Hematopoietic multipotent progenitor cell treated with erythropoietin and hydrocortisone succinate and interleukin-3 and kit ligand, for 6 days (in vitro differentiated cells): ENCODE results near the gene COL7A1.

ENCODE experiments used
- DNase-seq: peaks from one replicate; pipeline ENCODE4 v3.0.0-alpha.2; 2015

The COL7A1 gene

DNA sequence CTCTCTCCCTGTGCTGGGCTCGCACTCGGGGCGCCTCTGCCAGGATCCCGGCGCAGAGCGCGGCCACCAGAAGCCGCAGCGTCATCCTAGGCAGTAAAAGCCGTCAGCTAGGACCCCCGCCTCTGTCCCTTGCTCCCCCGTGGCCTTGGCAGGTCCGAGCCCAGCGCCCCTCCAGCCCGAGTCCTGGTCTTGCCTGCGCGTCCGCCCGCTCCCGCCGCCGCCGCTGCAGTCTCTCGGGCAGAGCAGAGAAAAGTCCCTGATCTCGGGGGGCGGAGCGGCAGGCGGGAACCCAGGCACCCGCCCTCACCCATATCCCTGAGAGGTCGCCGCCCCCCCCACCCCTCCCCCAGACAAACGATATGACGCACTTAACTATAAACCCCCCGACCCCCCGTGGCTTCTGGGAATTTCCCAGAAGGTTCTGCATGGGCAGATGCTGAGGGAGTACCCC lies at the start of gene COL7A1:
TSS of gene COL7A1 (minus strand) at position 255 of the 451 bp plus-strand sequence. CDS start at position 85, 170 bp downstream.
- DNase-seq: no peak

DNA sequence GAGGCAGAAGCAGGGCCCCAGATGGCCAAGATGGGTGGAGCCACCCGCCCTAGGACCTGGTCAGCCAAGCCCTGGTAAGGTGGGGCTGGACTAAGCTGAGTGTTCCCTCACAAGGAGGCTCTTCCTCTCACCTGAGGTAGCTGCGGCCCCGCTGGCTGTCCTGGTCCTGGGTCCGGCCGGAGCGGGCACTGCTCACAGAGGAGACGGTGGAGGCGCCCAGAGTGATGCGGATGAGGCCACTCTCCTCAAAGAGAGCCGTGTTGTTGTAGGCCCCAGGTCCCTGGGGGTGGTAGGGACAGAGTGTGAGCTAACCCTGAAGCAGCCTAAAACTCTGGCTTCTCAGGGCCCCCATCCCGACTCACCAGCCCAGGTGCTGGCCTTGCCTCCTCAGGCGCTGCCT lies 47.5 kb upstream of the COL7A1 start:
- no peak for DNase-seq

DNA sequence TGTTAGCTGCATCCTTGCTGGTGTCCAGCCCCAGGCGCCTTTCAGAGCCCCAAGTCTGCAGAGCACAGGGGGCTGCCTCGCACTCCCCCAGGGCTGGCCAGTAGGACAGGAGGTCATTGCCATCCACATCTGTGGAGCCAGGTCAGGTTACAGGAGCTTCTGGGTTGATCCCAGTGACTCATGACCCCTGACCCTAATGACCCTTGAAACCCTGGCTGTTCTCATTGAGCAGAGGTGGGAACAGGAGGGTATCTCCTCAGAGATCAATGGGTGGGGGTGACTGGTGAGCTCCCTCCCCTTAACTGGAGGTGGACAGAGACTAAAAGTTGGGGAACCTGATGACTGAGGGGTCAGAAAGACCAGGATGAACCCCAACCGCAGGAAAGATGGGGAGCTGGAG lies 46.3 kb upstream of the COL7A1 start:
- DNase-seq: no peak

DNA sequence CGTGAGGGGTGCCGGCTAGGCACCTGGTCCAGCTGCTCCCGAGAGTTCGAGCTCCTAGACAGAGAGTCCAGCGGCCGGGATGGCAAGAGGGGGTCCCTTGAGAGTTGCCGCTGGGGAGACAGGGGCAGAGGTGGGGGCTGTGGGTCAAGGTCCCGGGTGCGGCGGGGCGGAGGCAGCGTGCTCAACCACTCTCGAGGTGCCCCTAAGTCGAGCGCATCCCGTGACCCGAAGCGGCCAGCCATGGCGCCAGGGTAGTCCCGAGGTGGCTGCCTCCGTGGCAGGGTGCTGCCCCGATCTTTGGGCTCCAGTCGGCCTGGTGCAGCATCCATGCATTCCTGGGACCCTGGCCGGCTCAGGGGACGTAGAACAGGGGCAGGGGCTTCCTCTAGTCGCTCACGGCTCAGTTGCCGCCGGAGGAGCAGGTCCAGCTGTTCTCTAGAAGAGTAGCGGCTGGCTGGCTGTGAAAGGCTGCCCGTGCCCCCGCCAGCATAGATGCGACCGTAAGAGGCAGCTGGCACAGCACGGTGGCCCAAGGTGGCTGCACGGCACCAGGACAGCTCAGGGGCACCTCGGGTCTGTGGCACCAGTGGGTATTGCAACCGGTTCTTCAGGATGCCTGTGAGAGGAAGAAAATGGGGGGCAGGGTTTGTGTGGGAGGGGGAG lies 44.9 kb upstream of the COL7A1 start:
- no peak for DNase-seq

DNA sequence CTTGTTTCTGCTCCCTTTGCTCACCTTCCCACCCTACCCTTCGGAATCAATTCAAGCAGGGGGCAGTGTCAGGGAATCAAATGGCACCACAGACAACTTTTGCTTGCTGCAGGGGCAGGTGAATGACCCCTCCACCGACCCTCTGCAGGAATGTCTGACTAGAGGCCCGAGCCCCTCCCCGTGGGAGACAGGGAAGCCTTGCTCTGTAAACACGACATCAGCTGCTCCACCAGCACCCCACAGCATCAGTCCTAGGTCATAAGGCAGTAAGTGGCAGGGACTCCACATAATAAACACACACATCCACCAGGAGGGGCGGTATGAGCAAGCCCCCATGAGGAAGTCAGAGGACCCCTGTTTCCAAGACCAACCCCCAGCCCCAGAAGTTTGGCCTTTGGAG lies 42.2 kb upstream of the COL7A1 start:
- DNase-seq: no peak

DNA sequence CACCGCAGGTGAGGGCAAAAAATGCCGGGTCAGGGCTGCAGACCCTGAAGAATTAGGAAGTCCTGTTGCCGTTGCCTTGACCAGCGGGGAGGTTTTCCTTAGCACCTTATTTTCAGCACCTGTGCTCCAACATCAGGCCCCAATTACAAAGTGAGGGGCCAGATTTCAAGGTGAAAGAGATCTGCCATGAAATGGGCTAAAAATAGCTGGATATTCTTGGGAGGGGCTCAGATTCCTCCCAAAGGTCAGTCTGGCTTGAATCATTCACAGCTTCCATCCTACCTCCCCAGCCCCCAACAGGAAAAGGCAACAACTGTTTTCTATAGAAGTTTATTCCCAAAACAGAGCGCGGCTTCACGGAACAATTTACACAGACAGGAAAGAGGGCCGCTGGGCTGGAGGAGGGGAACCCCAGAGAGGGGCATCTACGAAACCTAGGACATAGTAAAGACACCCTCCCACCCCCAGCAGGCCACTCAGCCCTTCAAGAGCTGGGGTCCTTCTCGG lies 41.1 kb upstream of the COL7A1 start:
- no peak for DNase-seq

DNA sequence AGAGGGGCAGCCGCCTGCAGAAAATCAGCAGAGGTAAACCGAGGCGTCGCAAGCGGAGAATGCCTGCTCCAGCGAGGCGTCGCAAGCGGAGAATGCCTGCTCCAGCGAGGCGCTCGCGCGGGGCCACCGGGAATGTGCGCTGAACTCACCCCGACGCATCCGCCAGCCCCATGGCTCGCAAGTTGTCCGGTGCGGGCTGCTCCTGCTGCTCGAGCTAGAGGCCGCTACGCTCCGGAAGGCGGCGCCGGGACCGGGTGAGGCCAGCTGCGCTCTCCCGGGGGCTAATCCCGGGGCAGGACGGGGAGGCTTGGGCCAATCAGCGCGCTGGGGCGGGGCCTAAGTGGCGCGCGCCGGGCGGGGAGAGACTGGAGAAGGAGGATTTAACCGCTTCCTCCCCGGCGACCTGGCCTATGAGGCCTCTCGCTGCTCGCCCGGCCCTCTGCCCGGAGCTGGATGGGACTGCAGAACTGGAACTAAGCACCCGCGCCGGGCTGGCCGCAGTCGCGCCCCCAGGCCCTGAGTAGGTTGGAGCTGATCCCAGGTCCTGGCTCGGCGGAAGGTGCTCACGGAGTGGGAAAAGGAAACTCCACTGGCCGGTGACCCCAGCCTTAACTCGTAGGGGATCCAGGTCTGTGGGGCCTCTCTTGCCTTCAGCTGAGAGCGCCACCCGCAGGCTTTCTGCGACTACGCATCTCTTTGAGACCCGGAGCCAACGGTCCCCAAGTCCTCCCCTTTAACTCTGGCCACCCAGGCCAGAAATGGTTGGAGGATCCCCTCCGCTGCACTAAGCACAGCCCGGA lies 40.3 kb upstream of the COL7A1 start, which contains the start of gene SLC26A6:
TSS of gene SLC26A6 (minus strand) at position 240 of the 800 bp plus-strand sequence. CDS start at position 172, 68 bp downstream.
- peak; percentile 97 for DNase-seq

DNA sequence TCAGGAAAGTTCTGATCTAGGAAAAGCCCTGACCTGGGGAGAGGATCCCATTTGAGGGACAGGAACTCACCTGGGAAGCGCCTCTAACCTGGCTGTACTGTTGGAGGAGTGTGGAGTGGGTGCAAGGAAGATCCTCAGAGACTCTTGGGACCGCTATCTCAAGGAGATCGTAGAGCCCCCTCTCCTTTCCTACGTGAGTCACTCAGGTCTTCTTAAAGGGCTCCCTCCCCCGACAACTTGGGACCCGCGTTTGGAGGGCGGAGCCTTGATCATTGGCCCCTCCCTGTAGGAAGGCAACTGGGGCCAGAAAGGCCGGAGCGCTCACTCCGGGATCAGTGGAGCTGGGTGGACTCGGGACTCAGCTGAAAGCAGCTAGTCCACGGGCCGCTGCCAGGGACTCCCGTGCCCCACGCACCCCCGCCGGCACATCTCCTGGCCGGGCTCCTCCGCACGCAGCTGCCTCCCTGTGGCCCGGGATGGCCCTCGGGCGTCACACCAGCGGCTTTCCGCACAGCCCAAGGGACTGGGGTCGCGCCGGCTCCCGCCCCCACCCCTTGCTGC lies 39.6 kb upstream of the COL7A1 start:
- DNase-seq: peak; percentile 81

DNA sequence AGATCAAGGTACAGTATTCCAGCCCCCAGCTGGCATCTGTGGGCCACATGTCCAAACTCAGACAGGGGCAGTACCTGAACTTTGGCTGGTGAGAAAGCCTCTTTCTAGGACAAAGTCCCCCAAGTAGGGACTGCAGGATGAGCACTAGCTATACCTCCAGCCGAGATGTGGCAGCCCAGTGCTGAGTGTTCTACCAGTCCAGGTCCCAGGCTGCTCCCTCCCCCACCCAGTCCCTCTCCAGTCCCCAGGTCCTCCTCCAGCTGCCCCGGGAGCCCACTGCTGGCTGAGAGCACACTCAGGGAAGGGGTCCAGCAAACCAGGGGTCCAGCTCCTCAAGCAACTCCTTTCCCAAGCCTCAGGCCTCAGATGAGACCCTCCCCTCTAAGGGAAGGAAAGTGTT lies 38.6 kb upstream of the COL7A1 start:
- DNase-seq: no peak

DNA sequence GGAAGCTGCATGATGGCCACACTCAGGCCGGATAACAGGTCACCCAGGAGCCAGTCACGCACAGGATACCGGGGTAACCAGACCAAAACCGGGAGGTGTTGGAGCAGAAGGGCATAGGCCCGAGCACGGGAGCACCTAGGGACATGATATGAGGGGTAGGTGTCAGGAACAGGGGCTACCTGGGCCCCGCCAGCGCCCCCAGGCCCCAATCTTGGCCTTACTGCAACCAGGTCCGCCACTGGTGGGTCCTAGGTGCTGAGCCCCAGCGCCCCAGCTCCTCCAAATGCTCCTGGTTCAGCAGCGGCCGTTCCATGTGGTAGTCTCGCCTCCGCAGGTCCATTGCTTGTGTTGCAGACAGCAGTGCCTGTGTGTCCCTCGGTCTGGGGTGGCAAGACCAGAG lies 38.1 kb upstream of the COL7A1 start:
- DNase-seq: no peak

DNA sequence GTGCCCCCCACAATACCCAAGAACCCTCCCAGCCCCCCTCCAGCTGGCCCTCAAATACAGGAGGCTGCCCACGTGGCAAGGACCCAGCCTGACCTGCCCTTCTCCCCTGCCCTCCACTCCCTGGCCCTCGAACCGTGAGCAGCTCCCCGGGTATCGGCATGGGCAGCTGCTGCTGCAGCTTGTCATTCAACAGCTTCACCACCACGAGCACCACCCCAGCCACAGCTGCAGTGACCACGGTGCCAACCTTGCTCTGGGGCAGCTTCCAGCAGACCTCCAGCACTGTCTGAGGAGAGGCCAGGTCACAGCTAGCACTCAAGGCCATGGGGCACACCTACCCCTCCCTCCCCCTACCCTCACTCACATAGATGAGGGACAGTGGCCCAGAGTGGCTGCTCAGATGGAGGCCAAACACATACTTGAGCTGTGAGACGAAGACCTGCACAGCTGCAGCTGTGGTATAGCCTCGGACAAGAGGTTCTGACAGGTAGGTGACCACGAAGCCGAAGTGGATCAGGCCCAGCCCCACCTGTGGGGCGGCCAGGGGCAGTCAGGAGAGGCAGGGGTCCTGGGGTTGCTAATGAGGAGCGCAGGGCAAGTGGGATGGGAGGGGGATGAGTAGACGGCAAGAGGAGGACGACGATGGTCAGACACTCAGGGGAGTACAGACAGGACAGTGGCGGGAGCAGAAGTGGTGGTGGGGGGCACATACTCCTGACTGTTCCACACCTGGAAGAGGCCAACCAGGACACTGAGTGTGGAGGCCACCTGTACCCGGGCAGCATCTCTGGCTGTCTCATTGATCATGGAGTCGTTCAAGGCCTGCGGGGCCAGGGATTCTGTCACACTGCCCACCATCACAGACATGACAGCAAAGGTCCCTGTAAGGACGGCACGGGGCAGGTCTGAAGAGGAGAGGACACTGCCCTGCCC lies 36.7 kb upstream of the COL7A1 start:
- no peak for DNase-seq

DNA sequence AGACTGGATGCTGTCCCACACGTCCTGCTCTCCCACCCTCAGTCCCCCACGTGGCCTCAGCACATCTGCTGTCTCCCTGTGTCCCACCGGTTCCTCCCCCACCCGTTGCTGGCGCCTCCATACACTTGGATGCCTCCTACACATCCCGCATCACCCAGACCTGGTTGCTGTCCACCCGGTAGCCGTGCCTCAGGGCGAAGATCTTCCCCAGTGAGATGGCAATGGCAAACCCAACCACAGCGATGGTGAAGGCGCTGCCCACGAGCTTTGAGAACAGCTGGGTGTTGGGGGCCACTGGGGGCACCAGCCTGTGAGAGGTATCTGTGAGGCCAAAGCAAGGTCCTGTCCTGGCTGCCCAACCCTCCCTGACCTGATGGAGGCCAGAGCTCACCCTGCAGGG lies 35.7 kb upstream of the COL7A1 start:
- DNase-seq: no peak

DNA sequence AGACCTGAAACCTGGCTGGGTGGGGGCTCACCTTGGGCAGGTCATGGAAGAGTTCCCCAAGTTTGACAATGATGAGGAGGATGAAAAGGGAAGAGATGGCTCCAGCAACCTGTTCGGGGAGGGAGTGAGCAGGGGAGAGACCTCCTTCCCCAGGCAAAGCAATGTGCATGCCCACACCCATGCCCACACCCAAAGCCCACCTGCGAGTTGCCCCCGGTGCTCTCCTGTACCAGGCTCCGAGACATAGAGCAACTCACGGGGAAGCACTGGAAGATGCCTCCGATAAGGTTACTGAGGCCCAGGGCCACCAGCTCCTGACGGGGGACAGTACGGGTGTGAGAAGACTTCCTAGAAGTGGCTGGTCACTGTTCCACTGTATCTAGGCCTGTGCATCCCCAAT lies 35.3 kb upstream of the COL7A1 start:
- no peak for DNase-seq

DNA sequence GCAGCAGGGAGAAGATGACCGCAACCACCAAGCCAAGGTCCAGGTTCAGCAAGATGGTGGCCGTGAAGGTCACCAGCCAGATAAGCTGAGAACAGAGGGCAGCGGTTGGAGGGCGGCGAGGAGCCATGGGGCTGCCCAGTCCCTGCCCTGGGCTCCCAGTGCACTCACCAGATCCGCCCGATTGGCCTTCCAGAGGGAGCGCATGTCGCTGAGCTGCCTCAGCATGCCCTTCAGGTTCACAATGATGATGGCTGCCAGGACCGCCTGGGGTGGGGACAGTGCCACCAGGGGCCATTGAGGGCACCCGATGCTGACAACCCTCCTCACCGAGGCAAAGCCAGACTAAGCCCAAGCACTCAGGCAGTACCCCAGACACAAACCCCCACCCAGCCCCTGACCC lies 34.8 kb upstream of the COL7A1 start:
- DNase-seq: no peak

DNA sequence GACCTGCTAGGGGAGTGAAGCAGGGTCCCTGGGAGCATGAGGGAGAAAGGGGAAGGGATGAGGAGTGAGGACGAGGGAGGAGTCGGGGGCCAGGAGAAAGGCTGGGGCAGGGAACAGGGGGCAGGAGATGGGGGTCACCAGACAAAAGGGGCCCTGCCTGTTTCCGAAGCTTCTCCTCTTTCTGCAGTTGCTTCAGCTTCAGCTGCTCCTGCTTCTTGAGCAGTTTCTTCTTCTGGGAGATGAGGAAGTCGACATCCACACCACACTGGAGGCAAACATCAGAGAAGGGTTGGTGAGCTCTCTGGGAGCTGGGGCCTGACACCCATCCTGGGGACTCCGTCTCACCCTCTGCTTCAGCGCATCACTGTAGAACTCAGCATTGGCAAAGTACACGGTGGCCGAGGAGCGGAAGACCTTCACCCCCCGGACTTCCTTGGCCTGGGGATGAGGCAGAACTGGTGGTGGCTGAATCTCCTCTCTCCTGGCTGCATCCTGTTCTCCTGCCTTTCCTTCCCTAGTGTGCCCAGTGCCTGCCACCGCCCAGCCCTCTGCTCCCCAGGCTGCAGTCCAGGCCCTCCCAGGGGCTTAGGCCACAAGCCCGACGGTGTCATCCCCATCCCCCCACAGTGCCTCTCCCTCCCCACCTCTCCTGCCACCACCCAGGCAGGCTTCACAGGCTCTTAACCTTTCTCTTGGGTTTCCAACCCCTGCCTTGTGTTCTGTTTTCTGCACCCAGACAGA lies 33.3 kb upstream of the COL7A1 start:
- no peak for DNase-seq

DNA sequence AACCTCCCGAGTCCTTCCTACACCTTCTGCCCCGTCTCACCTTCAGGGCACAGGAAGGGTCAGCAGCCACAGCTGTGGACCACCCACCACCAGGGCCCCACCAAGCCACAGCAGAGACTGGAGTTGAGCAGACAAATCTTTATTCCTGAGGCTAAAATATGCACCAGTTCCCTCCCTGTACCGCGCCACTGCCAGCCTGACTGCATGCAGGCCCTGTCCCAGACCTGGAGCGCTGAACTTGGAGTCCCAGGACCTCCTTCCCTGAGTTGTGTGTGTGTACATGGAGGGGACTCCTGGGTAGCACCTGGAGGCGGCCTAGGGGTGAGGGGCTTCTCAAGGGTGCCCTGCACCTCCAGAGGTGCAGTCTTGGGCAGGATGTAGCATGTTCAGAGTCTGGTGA lies 30.5 kb upstream of the COL7A1 start:
- no peak for DNase-seq

DNA sequence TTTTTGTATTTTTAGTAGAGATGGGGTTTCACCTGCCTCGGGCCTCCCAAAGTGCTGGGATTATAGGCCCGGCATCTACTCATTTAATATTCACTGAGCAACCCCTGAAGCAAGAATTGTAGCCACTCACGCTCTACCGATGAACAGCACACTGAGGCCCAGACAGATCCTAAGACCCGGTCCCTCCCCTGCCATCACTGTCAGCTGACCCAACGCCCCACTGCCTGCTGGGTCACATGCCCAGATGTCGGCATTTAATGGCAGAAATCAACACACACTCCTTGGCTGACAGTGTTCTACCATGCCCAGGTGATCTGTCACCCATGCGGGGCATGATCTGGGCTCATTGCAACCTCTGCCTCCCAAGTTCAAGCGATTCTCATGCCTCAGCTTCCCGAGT lies 29.6 kb upstream of the COL7A1 start:
- no peak for DNase-seq

DNA sequence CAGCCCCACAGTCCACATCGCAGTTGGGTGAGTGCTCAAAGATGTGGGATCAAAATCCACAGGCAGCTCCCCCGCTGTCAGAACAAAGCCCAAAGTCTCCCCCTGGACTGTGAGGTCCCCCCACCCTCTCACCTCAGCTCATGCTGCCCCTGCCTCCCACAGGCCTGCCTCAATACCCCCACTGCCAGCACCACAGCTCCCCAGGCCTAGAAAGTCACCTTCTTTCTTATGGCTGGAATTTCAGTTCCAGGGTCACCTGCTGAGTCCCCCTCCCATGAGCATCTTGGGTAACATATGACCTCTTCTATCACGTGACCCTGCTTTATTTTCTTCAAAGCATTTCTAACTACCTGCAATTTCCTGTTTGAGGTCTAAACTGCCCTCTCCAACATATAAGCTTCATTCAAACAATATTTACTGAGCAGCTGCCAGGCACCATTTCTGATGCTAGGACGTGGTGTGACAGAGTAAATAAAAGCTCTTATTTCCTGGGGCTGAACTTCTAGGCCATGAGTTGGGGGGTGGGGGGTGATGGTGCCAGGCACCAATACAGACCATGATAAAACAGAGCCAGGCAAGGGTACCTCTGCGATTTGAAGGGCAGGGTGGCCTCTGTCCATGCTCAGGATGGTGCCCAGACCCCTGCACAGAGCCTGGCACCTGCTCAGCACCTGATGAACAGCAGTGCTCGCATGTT lies 28.9 kb upstream of the COL7A1 start:
- no peak for DNase-seq

DNA sequence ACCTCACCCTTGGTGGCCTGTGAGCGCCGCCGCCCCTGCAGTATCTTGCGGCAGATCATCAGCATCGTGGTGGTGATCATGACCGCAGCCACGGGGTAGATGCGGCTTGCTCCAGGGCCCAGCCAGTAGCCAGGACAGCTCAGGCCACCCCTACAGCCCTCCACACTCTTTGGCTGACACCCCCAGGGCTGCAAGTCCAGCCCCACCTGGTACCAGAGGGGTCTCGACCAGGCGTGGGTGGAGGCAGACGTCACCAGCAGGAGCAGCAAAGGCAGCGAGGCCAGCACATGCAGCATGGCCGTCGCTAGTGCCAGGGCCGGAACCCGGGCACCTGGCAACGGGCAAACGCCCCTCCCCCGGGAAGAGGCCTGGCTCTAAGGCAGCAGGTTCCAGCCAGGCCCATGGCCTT lies 26.3 kb upstream of the COL7A1 start, which contains the start of gene TMEM89:
TSS of gene TMEM89 (minus strand) at position 309 of the 409 bp plus-strand sequence. CDS start at position 296, 13 bp downstream.
- no peak for DNase-seq

DNA sequence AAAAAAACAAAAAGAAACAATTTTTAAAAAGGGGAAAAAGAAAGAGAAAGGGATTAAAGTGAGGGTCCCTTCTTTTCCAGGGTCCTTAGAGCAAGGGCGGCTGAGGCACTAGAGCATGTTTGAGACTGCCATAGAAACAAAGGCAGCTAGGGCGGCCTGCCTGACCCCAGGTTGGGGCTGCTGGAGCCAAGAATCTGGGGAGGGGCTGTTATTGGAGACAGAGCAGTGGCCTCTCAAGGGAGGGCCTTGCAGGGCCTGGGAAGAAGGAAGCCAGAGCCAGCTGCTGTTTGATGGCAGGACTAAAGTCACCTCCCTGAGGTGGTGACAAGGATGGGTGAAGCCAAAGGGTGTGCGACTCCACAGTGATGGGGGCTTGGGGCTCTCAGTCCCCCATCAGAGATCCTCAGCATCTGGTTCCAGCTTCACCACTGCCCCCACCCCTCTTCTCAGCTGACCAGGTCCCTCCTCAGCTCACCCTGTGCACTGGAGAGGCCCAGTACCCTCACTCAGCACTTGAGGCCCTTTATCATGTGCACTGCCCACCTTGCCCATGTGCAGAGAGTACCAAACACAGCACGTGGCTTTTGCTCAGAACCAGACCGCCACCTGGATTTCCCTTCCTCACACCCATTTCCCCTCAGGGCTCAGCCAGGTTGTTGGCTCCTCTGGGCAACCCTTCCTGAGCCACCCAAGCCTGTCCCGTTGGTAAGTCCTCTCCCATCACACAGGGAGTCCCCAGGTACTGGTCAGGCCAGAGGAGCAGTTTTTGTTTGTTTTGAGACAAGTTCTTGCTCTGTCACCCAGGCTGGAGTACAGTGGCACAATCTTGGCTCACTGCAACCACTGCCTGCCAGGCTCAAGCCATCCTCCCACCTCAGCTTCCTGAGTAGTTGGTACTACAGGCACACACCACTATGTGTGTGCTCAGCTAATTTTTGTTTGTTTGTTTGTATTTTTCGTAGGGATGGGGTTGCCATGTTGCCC lies 24.7 kb upstream of the COL7A1 start:
- no peak for DNase-seq
